ENCODE data around the gene RALGAPB.

DNA sequence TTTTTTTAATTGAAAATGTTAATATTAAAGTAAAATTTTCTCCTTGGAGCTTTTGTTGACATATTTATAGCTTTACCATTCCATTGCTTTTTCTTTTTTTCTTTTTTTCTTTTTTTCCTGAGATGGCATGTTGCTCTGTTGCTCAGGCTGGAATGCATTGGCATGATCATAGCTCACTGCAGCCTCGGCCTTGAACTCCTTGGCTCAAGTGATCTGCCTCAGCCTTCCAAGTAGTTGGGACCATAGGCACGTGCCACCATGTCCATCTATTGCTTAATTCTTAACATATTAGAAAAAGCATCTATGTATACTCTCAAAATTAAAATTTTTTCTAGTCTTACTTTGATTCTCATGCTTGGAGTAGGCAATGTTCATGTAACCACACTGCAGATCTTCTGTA, 43.0 kb downstream of the RALGAPB start:
- TF ChIP-seq, protein P1, sequence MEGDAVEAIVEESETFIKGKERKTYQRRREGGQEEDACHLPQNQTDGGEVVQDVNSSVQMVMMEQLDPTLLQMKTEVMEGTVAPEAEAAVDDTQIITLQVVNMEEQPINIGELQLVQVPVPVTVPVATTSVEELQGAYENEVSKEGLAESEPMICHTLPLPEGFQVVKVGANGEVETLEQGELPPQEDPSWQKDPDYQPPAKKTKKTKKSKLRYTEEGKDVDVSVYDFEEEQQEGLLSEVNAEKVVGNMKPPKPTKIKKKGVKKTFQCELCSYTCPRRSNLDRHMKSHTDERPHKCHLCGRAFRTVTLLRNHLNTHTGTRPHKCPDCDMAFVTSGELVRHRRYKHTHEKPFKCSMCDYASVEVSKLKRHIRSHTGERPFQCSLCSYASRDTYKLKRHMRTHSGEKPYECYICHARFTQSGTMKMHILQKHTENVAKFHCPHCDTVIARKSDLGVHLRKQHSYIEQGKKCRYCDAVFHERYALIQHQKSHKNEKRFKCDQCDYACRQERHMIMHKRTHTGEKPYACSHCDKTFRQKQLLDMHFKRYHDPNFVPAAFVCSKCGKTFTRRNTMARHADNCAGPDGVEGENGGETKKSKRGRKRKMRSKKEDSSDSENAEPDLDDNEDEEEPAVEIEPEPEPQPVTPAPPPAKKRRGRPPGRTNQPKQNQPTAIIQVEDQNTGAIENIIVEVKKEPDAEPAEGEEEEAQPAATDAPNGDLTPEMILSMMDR (IDR thresholded peaks at IDR 0.05): no peak
- no peak for TF ChIP-seq ZFX (IDR thresholded peaks at IDR 0.05; ENCODE audit: borderline replicate concordance)

All from 22Rv1 (cell line).